GM12865 (cell line): ENCODE results near the gene ZP4.

Source experiments
- DNase-seq: peaks from one replicate; pipeline ENCODE4 v3.0.0; 2010; ENCODE audit warnings: low read depth
- H3K4me3 ChIP-seq: 2 replicates; pipeline ENCODE4 v1.5.1; 2011; ENCODE audit warnings: mild to moderate bottlenecking, low read depth, low read length, control low read depth
- TF ChIP-seq, protein P1 (sequence below): IDR thresholded peaks from 2 replicates; pipeline ENCODE4 v1.5.1; 2011; ENCODE audit warnings: low read length, control low read depth, low read depth, inconsistent platforms; ENCODE audit not compliant: insufficient read depth; ENCODE audit errors: missing control alignments

ZP4 gene

DNA sequence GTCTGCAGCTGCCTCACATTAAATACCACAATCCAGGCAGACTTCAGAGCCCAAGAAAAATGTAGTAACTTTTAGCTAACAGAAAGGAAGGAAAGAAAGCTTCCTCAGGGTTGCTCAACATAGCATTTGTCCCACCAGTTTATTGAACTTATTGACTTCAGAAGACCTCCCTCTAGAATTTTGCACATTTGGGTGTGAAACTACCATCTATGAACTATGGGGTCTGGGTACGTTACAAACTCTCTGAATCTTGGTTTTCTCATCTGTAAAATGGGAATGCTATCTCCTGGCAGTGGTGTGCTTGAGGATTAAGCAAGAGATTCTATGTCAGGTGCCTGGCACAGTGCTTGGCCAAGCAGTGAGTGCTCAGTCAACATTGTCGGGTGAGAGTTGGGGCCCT lies at the start of gene ZP4:
ZP4 (minus strand) TSS at position 101 of the 400 bp plus-strand sequence. CDS start 287 bp downstream, outside the sequence.
- H3K4me3 ChIP-seq: no peak within 1 kb of the TSS
- DNase-seq: no peak
- TF ChIP-seq, protein P1, sequence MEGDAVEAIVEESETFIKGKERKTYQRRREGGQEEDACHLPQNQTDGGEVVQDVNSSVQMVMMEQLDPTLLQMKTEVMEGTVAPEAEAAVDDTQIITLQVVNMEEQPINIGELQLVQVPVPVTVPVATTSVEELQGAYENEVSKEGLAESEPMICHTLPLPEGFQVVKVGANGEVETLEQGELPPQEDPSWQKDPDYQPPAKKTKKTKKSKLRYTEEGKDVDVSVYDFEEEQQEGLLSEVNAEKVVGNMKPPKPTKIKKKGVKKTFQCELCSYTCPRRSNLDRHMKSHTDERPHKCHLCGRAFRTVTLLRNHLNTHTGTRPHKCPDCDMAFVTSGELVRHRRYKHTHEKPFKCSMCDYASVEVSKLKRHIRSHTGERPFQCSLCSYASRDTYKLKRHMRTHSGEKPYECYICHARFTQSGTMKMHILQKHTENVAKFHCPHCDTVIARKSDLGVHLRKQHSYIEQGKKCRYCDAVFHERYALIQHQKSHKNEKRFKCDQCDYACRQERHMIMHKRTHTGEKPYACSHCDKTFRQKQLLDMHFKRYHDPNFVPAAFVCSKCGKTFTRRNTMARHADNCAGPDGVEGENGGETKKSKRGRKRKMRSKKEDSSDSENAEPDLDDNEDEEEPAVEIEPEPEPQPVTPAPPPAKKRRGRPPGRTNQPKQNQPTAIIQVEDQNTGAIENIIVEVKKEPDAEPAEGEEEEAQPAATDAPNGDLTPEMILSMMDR: no peak

DNA sequence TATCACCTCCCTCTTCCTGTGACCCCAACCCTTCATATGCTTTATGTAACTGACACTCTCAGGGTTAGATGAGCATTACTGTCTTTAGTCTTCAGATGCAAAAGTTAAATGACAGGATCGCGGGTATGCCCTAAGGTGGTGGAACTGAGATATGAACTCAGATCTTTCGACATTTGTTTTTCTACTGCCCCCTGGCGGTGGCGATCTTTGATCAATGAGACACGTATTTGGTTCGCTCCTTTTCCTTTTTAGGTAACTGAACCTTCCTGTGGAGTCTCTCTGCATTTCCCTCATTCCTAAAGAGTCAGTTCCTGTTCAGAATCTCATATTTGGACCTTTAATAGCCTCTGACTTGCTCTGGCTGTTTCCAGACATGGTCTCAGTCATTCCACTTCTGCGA lies 47.8 kb upstream of the ZP4 start:
- peak; percentile 18 for DNase-seq
- TF ChIP-seq, protein P1: peak; percentile 22
- no peak overlapping the region for H3K4me3 ChIP-seq

- no peak overlapping the region for H3K4me3 ChIP-seq
- DNase-seq: no peak
- TF ChIP-seq, protein P1: no peak
Observed at GRCh38 chr1:237938068-237938467, 47.3 kb upstream of the ZP4 start.

DNA sequence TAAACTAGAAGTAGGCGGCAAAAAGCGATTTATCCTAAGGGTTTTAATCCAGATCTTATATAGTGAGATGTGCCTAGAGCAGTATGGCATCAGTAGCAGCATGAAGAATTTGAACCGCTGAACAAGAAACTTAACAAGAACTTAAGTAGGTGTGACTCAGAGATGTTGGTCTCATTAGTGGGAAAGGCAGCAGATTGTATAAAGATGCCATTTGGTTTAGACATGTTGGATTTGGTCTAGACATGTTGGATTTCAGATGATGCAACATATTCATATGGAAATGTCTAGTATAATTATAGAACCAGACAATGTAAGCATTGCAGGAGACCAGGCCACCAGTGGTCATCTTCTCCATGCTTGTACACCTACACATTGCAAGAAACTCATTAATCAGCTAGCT lies 42.1 kb upstream of the ZP4 start:
- no peak overlapping the region for H3K4me3 ChIP-seq
- DNase-seq: no peak

GRCh38 chr1:237931581-237931980 lies 40.9 kb upstream of the ZP4 start:
- no peak overlapping the region for H3K4me3 ChIP-seq
- no peak for DNase-seq
- TF ChIP-seq, protein P1: no peak

More for the DNA sequence above, 42.1 kb upstream of the ZP4 start:
- TF ChIP-seq, protein P1: no peak

DNA sequence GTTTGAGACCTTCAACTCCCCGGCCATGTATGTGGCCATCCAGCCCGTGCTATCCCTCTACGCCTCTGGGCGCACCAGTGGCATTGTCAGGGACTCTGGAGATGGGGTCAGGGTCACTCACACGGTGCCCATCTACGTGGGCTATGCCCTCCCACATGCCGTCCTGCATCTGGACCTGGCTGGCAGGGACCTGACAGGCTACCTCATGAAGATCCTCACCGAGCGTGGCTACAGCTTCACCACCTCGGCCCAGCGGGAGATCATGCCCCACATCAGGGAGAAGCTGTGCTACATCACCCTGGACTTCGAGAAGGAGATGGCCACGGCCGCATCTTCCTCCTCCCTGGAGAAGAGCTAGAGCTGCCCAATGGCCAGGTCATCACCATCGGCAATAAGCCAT lies 36.5 kb upstream of the ZP4 start:
- TF ChIP-seq, protein P1: no peak
- no peak overlapping the region for H3K4me3 ChIP-seq
- DNase-seq: no peak

DNA sequence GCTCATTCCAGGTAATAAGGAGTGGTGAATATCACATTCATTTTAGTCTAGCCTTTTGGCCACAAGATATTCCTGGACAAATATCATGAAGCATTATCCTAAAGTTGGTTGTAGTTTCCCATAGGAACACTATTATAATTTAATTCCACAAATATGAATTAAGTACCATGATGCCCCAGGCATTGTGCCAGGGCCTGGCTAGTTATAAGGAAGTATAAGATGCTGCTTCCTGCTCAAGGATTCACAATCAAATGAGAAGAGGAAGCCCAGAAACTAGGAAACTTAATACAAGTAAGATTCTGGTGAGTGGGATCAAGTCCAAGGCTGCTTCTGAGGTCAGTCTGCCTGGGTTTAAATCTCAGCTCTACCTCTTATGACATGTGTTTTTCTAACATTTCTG lies 30.6 kb upstream of the ZP4 start:
- TF ChIP-seq, protein P1: no peak
- no peak for DNase-seq
- H3K4me3 ChIP-seq: no peak overlapping the region
